ENCODE measurements around the gene TM9SF1.
"Not testable (repeated sequence)": the region's sequence is repeated elsewhere in the genome, so short reads cannot be mapped to it uniquely, and the experiment has no call there.

The TM9SF1 gene

GRCh38 chr14:24204163-24205146, 9.2 kb upstream of the TM9SF1 start:
- DNase-seq (ENCODE audit: low spot score), result no peak
- in situ Hi-C loops (cut with MboI; ENCODE audit: low sequenced_read_pairs, unreplicated experiment), result no loop called here
- TF ChIP-seq CTCF (IDR thresholded peaks at IDR 0.05; ENCODE audit: borderline replicate concordance, control extremely low read depth, extremely low read depth, insufficient read depth, missing control alignments), result no peak

GRCh38 chr14:24203249-24203886, 8.1 kb upstream of the TM9SF1 start:
- in situ Hi-C loops (cut with MboI; ENCODE audit: low sequenced_read_pairs, unreplicated experiment); DNase-seq (ENCODE audit: low spot score): not testable (repeated sequence)

GRCh38 chr14:24202538-24202937, 7.3 kb upstream of the TM9SF1 start:
- in situ Hi-C loops (cut with MboI; ENCODE audit: low sequenced_read_pairs, unreplicated experiment); DNase-seq (ENCODE audit: low spot score): not testable (repeated sequence)

GRCh38 chr14:24198814-24199524, 3.7 kb upstream of the TM9SF1 start:
- TF ChIP-seq CTCF (IDR thresholded peaks at IDR 0.05; ENCODE audit: borderline replicate concordance, control extremely low read depth, extremely low read depth, insufficient read depth, missing control alignments), result no peak
- in situ Hi-C loops (cut with MboI; ENCODE audit: low sequenced_read_pairs, unreplicated experiment), result no loop called here
- no peak for DNase-seq (ENCODE audit: low spot score)

GRCh38 chr14:24197056-24197450, 1.8 kb upstream of the TM9SF1 start:
- DNase-seq (ENCODE audit: low spot score), result no peak
- no peak for TF ChIP-seq CTCF (IDR thresholded peaks at IDR 0.05; ENCODE audit: borderline replicate concordance, control extremely low read depth, extremely low read depth, insufficient read depth, missing control alignments)
- in situ Hi-C loops (cut with MboI; ENCODE audit: low sequenced_read_pairs, unreplicated experiment), result no loop called here

- in situ Hi-C loops (cut with MboI; ENCODE audit: low sequenced_read_pairs, unreplicated experiment), result no loop called here
- TF ChIP-seq CTCF (IDR thresholded peaks at IDR 0.05; ENCODE audit: borderline replicate concordance, control extremely low read depth, extremely low read depth, insufficient read depth, missing control alignments), result no peak
- peak; percentile 65 for DNase-seq (ENCODE audit: low spot score)
Observed at GRCh38 chr14:24196071-24197055, 1.1 kb upstream of the TM9SF1 start.

GRCh38 chr14:24194873-24195185, 412 bp downstream of the TM9SF1 start:
- no peak for TF ChIP-seq CTCF (IDR thresholded peaks at IDR 0.05; ENCODE audit: borderline replicate concordance, control extremely low read depth, extremely low read depth, insufficient read depth, missing control alignments)

More at GRCh38 chr14:24194873-24195185, 412 bp downstream of the TM9SF1 start:
- DNase-seq (ENCODE audit: low spot score), result no peak
- in situ Hi-C loops (cut with MboI; ENCODE audit: low sequenced_read_pairs, unreplicated experiment), result no loop called here
